Activated T-helper 2 cell treated with anti-CD3 and anti-CD28 coated beads, Interferon-gamma antibody, Interleukin-2, Interleukin-4, amounts not matched to agents 10 μg/mL and 5 μg/mL and 100 μg/mL, durations not matched to agents 14 hours and 24 hours and 36 hours (primary cell): Measurements from ENCODE around the gene ARSD. TPM values are rescaled to one million over a fixed set of nuclear protein-coding genes. Genes with fewer than 3 reads are reported as not detected.

Experiments used
- total RNA-seq: library from RNA; stranded (reverse); gene quantifications from 2 replicates; pipeline ENCODE4 v1.2.3, GENCODE V29; 2022

Gene ARSD
- total RNA-seq, 1 donor from 2014 or later: 2.1 TPM

Other genes with a start within 250 kb of the ARSD start
- 280 and 290 TPM in 2 replicates for gene CD99, start 238.0 kb downstream of the ARSD start, total RNA-seq
- gene XG, start 177.3 kb downstream of the ARSD start, total RNA-seq: not detected in 2 replicates
- not detected in 2 replicates for gene GYG2, start 100.4 kb downstream of the ARSD start, total RNA-seq
- gene ARSH, start 77.2 kb upstream of the ARSD start, total RNA-seq: not detected in 2 replicates
- gene ARSF, start 112.1 kb upstream of the ARSD start, total RNA-seq: not detected in 2 replicates